ENCODE measurements around the gene KCNJ1.

DNA sequence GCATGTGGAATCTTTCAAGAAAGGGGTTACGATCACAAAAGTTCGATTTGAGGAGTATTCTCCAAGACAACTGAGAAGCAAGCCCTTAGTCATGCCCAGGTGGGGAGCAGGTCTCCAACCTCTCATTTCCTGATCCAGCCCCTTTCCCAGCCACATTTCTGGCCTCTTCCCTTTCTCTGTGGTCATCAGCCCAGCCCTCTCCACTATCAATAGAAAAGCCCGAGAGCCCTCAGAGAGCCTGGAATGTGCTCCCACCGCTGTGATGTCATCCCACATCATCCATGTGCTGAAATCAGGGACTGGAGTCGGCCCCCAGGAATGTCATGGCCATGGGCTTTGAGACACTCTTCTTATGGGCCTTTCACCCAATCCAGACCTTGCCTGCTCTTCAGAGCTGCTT is 62.6 kb downstream of the KCNJ1 start:
- TF ChIP-seq POLR2A (IDR thresholded peaks at IDR 0.05), result no peak
- TF ChIP-seq, protein P1, sequence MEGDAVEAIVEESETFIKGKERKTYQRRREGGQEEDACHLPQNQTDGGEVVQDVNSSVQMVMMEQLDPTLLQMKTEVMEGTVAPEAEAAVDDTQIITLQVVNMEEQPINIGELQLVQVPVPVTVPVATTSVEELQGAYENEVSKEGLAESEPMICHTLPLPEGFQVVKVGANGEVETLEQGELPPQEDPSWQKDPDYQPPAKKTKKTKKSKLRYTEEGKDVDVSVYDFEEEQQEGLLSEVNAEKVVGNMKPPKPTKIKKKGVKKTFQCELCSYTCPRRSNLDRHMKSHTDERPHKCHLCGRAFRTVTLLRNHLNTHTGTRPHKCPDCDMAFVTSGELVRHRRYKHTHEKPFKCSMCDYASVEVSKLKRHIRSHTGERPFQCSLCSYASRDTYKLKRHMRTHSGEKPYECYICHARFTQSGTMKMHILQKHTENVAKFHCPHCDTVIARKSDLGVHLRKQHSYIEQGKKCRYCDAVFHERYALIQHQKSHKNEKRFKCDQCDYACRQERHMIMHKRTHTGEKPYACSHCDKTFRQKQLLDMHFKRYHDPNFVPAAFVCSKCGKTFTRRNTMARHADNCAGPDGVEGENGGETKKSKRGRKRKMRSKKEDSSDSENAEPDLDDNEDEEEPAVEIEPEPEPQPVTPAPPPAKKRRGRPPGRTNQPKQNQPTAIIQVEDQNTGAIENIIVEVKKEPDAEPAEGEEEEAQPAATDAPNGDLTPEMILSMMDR (IDR thresholded peaks at IDR 0.05), result no peak
